Mesendoderm (in vitro differentiated cells): ENCODE results near the gene MROH2B.
"Not testable (repeated sequence)": the region's sequence is repeated elsewhere in the genome, so short reads cannot be mapped to it uniquely, and the experiment has no call there.

Source experiments
- DNase-seq: peaks from one replicate; pipeline ENCODE4 v3.0.0; 2013
- H2AK5ac ChIP-seq: 2 replicates; pipeline ENCODE4 v1.6.1; 2013; ENCODE audit warnings: low read length, inconsistent platforms
- H2BK120ac ChIP-seq: 2 replicates; pipeline ENCODE4 v1.6.1; 2013; ENCODE audit warnings: low read depth, mild to moderate bottlenecking, low read length, moderate library complexity, mixed read lengths
- H2BK15ac ChIP-seq: replicated peaks from 2 replicates; pipeline ENCODE4 v1.6.1; 2013; ENCODE audit warnings: low read depth, mild to moderate bottlenecking, moderate library complexity
- H2BK5ac ChIP-seq: 2 replicates; pipeline ENCODE4 v1.6.1; 2013; ENCODE audit warnings: low read length, inconsistent platforms
- H3K18ac ChIP-seq: 2 replicates; pipeline ENCODE4 v1.6.1; 2013; ENCODE audit warnings: mild to moderate bottlenecking, low read length, mixed read lengths
- H3K23ac ChIP-seq: one replicate; pipeline ENCODE4 v1.6.1; 2013; ENCODE audit warnings: low read length
- H3K27ac ChIP-seq: 2 replicates; pipeline ENCODE4 v1.5.1; 2013; ENCODE audit warnings: low read depth, mild to moderate bottlenecking, inconsistent platforms, low read length, moderate library complexity
- H3K27me3 ChIP-seq: 2 replicates; pipeline ENCODE4 v1.6.1; 2013; ENCODE audit warnings: low read length, control low read depth, mild to moderate bottlenecking, inconsistent platforms; ENCODE audit not compliant: insufficient read depth, poor library complexity
- H3K36me3 ChIP-seq: 2 replicates; pipeline ENCODE4 v1.6.1; 2013; ENCODE audit warnings: low read length, inconsistent platforms; ENCODE audit not compliant: control insufficient read depth, insufficient read depth
- H3K4ac ChIP-seq: one replicate; pipeline ENCODE4 v1.6.1; 2013; ENCODE audit warnings: low read depth, mild to moderate bottlenecking, low read length, moderate library complexity
- H3K4me1 ChIP-seq: 2 replicates; pipeline ENCODE4 v1.6.1; 2013; ENCODE audit warnings: low read depth, low read length, inconsistent platforms; ENCODE audit not compliant: control insufficient read depth
- H3K4me2 ChIP-seq: 2 replicates; pipeline ENCODE4 v1.6.1; 2013; ENCODE audit warnings: low read length
- H3K4me3 ChIP-seq: 2 replicates; pipeline ENCODE4 v1.5.1; 2013; ENCODE audit warnings: mild to moderate bottlenecking, low read length
- H3K56ac ChIP-seq: one replicate; pipeline ENCODE4 v1.6.1; 2013; ENCODE audit warnings: low read length
- H3K79me1 ChIP-seq: 2 replicates; pipeline ENCODE4 v1.6.1; 2013; ENCODE audit warnings: low read length, inconsistent platforms
- H3K79me2 ChIP-seq: 2 replicates; pipeline ENCODE4 v1.6.1; 2013; ENCODE audit warnings: mild to moderate bottlenecking, low read length; ENCODE audit not compliant: control insufficient read depth, insufficient read depth
- H3K9ac ChIP-seq: 2 replicates; pipeline ENCODE4 v1.6.1; 2013; ENCODE audit warnings: low read length, inconsistent platforms
- H4K5ac ChIP-seq: one replicate; pipeline ENCODE4 v1.6.1; 2013; ENCODE audit warnings: low read length
- H4K8ac ChIP-seq: one replicate; pipeline ENCODE4 v1.6.1; 2013; ENCODE audit warnings: low read depth, mild to moderate bottlenecking, control low read depth, low read length, moderate library complexity
- WGBS: extraction: QIAGEN DNeasy Blood & Tissue Kit; methylation state at CpG from one replicate; pipeline ENCODE4 v1.1.7; 2013; ENCODE audit warnings: low lambda C conversion rate, missing lambda C conversion rate; ENCODE audit not compliant: insufficient coverage; ENCODE audit errors: extremely low coverage; 5-methylcytosine and 5-hydroxymethylcytosine counted together

The MROH2B gene

DNA sequence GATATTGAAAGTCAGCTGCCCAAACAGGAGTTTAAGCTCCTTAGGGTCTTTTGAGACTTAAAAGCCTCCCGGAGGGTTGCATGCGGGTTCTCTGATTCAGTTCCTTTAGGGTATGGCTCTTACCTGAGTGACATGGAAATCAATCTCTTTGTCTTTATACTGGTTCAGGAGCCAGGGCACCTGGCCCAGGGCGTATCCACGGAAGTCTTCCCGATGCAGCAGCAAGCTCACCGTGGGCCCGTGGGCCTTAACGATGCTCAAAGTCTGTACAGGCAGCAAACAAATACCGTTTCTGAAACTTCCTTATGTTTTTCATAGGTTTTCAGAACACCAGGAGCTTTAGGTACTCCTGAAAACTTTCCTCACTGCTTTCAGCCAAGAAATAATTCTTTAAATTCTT is 13.2 kb downstream of the MROH2B start:
- Histone ChIP-seq H2BK5ac (no peak overlapping the region), H3K18ac (no peak overlapping the region), H4K5ac (no peak overlapping the region), H3K79me2 (no peaks in the 10 kb centered on the region), H3K9ac (no peak overlapping the region), H4K8ac (no peak overlapping the region), H3K4me2 (no peak overlapping the region), H3K56ac (no peak overlapping the region), H3K4me3 (no peak overlapping the region), H3K27ac (no peak overlapping the region), H3K4me1 (no peaks in the 10 kb centered on the region), H3K36me3 (no peaks in the 10 kb centered on the region), H3K27me3 (no peaks in the 10 kb centered on the region), H2BK120ac (no peak overlapping the region), H3K4ac (no peak overlapping the region), H2BK15ac (no peak overlapping the region), H2AK5ac (no peak overlapping the region), H3K23ac (no peak overlapping the region), H3K79me1 (no peaks in the 10 kb centered on the region)
- DNase-seq = no peak
- WGBS = no CpG with 5 or more reads among the region's 9 CpGs

DNA sequence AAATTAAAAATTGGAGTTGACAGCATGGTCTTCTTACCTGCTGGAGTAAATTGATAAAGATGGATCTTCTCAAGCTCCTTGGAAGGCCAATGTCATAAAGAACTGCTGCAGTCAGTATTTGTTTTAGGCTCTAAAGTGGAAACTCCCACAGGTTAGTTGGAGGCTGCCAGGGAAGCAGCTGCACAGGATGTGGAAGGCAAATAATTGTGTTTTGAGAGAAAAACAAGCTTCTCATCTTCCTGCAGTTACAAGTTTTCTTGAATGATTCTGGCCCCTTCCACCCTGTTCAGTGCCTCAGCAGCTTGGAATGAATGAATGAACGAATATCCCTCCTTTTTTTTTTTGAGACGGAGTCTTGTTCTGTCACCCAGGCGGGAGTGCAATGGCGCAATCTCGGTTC is 13.9 kb downstream of the MROH2B start:
- no CpG with 5 or more reads among the region's 5 CpGs for WGBS
- no peak overlapping the region for H4K5ac ChIP-seq
- no peak overlapping the region for H3K56ac ChIP-seq
- no peak overlapping the region for H4K8ac ChIP-seq
- no peak overlapping the region for H2BK5ac ChIP-seq
- DNase-seq = no peak
- H3K36me3 ChIP-seq = no peaks in the 10 kb centered on the region
- H2BK15ac ChIP-seq = no peak overlapping the region
- H3K4ac ChIP-seq = no peak overlapping the region
- H3K4me1 ChIP-seq = no peaks in the 10 kb centered on the region
- no peak overlapping the region for H3K23ac ChIP-seq
- H3K18ac ChIP-seq = no peak overlapping the region
- H3K27me3 ChIP-seq = no peaks in the 10 kb centered on the region
- no peak overlapping the region for H2AK5ac ChIP-seq
- H2BK120ac ChIP-seq = no peak overlapping the region
- no peak overlapping the region for H3K9ac ChIP-seq
- H3K79me1 ChIP-seq = no peaks in the 10 kb centered on the region
- no peaks in the 10 kb centered on the region for H3K79me2 ChIP-seq
- H3K27ac ChIP-seq = no peak overlapping the region
- no peak overlapping the region for H3K4me2 ChIP-seq
- no peak overlapping the region for H3K4me3 ChIP-seq

DNA sequence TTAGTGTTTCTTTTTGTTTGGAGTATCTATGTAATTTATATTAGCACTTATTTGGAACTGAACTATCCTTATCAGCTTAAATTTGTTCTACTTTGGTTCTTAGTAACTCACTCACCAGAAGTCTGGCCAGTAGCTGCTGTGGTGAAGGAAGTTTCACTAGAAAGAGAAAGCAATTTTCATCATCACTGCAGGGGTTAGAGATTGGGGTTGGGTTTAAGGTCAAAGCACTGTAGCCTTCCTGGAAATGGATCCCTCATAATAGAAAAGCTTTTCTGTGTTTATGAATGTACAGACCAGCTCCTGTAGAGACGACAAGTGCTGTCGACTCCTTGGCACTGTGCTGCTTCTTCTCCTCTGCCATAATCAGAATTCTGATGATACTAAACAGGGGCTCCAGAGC is 22.2 kb downstream of the MROH2B start:
- no peak overlapping the region for H3K27ac ChIP-seq
- no CpG with 5 or more reads among the region's 2 CpGs for WGBS
- no peak overlapping the region for H2AK5ac ChIP-seq

DNA sequence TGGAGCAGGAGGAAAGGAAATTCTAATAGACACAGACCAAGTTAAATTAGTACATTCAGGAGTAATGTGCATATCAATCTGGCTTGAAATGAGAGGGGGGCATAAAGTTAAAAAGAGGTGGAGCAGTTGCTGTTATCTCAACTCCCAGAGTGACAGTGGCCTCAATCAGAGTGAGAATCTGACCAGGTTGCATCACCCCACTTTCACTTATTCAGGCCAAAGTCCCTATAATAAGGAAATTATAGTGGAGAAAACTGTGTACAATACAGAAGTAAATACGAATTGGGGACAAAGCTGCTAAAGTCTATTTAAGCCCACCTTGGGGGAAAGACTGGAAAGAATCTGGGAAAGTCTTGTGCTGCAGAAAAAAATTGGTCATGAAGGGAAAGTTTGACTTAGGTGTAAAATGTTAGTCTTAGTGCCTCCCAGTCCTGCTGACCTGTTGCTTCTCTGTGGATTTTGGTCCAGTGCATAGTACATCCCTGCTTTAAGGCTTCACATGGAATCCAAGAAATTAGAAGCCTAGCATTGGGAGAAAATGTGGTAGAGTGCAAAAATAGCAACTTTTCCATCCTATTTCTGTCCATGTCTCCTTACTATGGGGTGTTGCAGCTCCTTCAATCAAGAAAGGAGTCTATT is 27.9 kb downstream of the MROH2B start:
- DNase-seq = no peak
- Histone ChIP-seq H2BK120ac (no peak overlapping the region), H3K4me2 (no peak overlapping the region), H3K4me1 (no peaks in the 10 kb centered on the region), H3K9ac (no peak overlapping the region), H2BK15ac (no peak overlapping the region), H3K4ac (no peak overlapping the region), H4K5ac (no peak overlapping the region), H3K18ac (no peak overlapping the region), H2BK5ac (no peak overlapping the region), H2AK5ac (no peak overlapping the region), H3K27ac (no peak overlapping the region), H3K79me2 (no peaks in the 10 kb centered on the region), H3K56ac (no peak overlapping the region), H3K27me3 (no peaks in the 10 kb centered on the region), H3K36me3 (no peaks in the 10 kb centered on the region), H3K4me3 (no peak overlapping the region), H4K8ac (no peak overlapping the region), H3K79me1 (no peaks in the 10 kb centered on the region), H3K23ac (no peak overlapping the region)
- no CpG with 5 or more reads among the region's 1 CpG for WGBS

More for the DNA sequence above, 22.2 kb downstream of the MROH2B start:
- Histone ChIP-seq H3K9ac (no peak overlapping the region), H4K8ac (no peak overlapping the region), H3K79me1 (no peaks in the 10 kb centered on the region), H3K4me2 (no peak overlapping the region), H2BK120ac (no peak overlapping the region), H3K4me1 (no peaks in the 10 kb centered on the region), H2BK15ac (no peak overlapping the region), H3K36me3 (no peaks in the 10 kb centered on the region), H3K23ac (no peak overlapping the region), H3K56ac (no peak overlapping the region), H3K4ac (no peak overlapping the region), H3K79me2 (no peaks in the 10 kb centered on the region), H3K27me3 (no peaks in the 10 kb centered on the region), H4K5ac (no peak overlapping the region), H2BK5ac (no peak overlapping the region), H3K4me3 (no peak overlapping the region), H3K18ac (no peak overlapping the region)
- no peak for DNase-seq

DNA sequence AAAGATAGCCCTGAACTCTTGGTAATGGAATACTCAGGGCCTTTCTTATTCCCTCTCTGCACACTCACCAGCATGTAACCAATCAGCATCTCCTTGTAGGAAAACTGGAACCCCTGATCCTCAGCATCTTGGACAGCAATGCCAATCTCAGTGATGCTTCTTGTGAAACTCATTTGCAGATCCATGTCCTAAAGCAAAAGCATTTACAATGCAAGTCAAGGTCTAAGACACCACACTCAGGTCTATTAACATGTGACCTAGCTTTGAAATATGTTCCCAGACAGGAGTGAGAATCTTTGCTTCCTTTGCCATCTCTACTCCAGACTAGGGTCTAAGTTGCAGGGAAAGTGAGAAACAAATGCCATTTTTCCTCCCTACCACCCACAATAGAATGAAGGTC is 38.2 kb downstream of the MROH2B start:
- H3K4me2 ChIP-seq = no peak overlapping the region
- no peak overlapping the region for H3K23ac ChIP-seq
- no peak overlapping the region for H2AK5ac ChIP-seq
- no peak overlapping the region for H3K4me3 ChIP-seq
- no peaks in the 10 kb centered on the region for H3K4me1 ChIP-seq
- H2BK120ac ChIP-seq = no peak overlapping the region
- no peak for DNase-seq
- H3K36me3 ChIP-seq = no peaks in the 10 kb centered on the region
- H3K27ac ChIP-seq = no peak overlapping the region
- H3K56ac ChIP-seq = no peak overlapping the region
- H3K79me1 ChIP-seq = no peaks in the 10 kb centered on the region
- no peak overlapping the region for H3K9ac ChIP-seq
- no peak overlapping the region for H3K4ac ChIP-seq
- no peak overlapping the region for H3K18ac ChIP-seq
- no peak overlapping the region for H2BK15ac ChIP-seq
- no peak overlapping the region for H4K8ac ChIP-seq
- no peak overlapping the region for H2BK5ac ChIP-seq
- no peaks in the 10 kb centered on the region for H3K27me3 ChIP-seq
- no peak overlapping the region for H4K5ac ChIP-seq
- no peaks in the 10 kb centered on the region for H3K79me2 ChIP-seq

DNA sequence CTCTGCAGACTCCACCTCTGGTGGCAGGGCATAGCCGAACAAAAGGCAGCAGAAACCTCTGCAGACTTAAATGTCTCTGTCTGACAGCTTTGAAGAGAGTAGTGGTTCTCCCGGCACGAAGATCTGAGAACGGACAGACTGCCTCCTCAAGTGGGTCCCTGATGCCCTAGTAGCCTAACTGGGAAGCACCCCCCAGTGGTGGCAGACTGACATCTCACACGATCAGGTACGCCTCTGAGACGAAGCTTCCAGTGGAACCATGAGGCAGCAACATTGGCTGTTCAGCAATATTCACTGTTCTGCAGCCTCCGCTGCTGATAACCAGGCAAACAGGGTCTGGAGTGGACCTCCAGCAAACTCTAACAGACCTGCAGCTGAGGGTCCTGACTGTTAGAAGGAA is 48.5 kb downstream of the MROH2B start:
- not testable (repeated sequence) for H3K27ac ChIP-seq, DNase-seq, H4K8ac ChIP-seq, H3K4me3 ChIP-seq, H3K4me2 ChIP-seq, H2AK5ac ChIP-seq, H3K79me2 ChIP-seq, H3K4ac ChIP-seq, H3K18ac ChIP-seq, H2BK5ac ChIP-seq, H3K4me1 ChIP-seq, H3K9ac ChIP-seq, H3K36me3 ChIP-seq, H3K23ac ChIP-seq, H4K5ac ChIP-seq, H3K56ac ChIP-seq, H3K27me3 ChIP-seq, H2BK15ac ChIP-seq, H2BK120ac ChIP-seq, H3K79me1 ChIP-seq
- WGBS = no CpG with 5 or more reads among the region's 8 CpGs
